ENCODE data around the gene ZBTB8OS.
"Not testable (repeated sequence)": the region's sequence is repeated elsewhere in the genome, so short reads cannot be mapped to it uniquely, and the experiment has no call there.

DNA sequence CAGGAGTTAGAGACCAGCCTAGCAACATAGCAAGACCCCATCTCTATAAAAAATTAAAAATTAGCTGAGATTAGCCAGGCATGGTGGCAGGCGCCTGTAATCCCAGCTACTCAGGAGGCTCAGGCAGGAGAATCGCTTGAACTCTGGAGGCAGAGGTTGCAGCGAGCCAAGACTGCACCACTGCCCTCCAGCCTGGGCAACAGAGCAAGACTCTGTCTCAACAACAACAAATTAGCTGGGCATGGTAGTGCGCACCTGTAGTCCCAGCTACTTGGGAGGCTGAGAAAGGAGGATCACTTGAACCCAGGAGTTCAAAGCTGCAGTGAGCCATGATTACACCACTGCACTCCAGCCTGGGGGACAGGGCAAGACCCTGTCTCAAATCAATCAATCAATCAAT is 20.2 kb downstream of the ZBTB8OS start:
- TF ChIP-seq POLR2A (IDR thresholded peaks at IDR 0.05; ENCODE audit: low read length); GATA1 (IDR thresholded peaks at IDR 0.05; ENCODE audit: low read depth, low read length): not testable (repeated sequence)
